ACHN (cell line): Measurements from ENCODE around the gene CLEC12A.
"Not testable (repeated sequence)": the region's sequence is repeated elsewhere in the genome, so short reads cannot be mapped to it uniquely, and the experiment has no call there.

Source experiments
- DNase-seq: peaks from one replicate; pipeline ENCODE4 v3.0.0-alpha.2; 2015
- in situ Hi-C: cut with HindIII; loops from 2 replicates; pipeline ENCODE4 v1.10.0; 2017; ENCODE audit warnings: low sequenced_read_pairs, low pct_ligation_motif_present, low pct_unique_long_range_greater_than_20kb

The CLEC12A gene

DNA sequence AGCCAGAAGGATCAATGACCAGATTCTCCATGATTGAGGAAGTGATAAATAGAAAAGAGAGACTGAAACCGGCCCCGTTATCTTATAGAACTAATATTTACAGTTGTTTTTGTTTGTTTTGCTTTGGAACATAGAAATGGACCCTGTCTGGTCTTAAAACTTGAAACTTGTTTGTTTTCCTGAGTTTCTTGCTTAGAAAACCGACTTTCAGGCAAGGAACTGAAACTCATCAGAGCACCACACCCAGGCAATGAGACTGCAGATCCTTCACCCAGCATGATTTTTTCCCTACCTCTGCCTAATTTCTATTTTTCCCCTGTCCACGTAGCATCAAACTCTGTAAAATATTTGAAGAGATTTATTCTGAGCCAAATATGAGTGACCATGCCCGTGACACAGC, 10.6 kb upstream of the CLEC12A start:
- in situ Hi-C loops, result no loop called here
- no peak for DNase-seq

DNA sequence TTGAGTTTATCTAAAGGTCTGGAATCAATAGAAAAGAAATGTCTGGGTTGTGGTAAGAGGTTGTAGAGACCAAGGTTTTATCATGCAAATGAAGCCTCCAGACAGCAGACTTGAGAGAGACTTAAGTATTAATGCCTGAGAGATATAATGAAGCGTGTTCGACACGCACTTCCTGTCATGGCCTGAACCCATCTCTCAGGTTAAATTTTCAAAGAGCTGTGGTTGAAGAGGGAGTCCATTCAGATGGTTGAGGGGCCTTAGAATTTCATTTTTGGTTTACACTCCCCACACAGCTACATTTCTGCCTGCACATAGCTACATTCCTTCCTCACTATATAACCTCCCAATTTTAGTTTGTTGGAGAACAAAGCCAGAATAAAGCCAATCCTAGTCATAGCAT, 10.1 kb upstream of the CLEC12A start:
- no peak for DNase-seq
- in situ Hi-C loops, result no loop called here

DNA sequence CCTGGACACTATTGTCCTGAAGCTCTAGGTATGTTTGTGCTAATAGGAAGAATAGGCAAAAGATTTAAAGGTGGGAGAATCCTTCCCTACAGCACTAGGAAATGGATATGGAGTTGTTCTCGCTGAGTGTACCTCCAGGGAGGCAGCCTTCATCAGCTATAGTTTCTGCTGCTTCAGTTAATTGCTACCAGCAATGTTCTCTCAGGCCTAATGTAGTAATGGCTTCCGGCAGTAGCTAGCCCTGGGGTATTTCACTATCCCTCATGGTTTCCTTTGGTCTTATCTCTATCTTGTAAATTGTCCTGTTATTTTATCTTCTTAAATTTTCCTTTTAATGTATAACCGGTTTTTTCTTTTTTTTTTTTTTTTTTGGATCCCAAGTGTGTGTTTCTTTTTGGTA, 9.3 kb upstream of the CLEC12A start:
- in situ Hi-C loops, result no loop called here
- DNase-seq, result no peak

DNA sequence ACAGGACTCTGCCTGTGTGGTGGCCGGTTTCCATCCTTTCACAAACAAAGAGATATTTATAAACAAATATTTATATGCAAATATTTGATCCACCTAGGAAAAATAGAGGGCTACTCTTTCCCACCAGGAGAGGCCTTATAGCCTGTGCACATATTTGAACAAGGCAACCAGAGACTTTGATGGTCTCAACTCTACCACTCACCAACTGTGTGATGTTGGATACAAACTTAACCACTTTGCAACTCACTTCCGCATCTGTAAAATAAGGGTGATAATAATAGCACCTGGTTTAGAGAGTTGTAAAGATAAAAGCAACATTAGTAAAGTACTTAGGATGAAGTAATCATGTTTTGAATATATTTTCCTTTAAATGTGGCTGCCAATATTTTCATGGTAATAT, 1.5 kb upstream of the CLEC12A start:
- in situ Hi-C loops, result no loop called here
- DNase-seq, result no peak

DNA sequence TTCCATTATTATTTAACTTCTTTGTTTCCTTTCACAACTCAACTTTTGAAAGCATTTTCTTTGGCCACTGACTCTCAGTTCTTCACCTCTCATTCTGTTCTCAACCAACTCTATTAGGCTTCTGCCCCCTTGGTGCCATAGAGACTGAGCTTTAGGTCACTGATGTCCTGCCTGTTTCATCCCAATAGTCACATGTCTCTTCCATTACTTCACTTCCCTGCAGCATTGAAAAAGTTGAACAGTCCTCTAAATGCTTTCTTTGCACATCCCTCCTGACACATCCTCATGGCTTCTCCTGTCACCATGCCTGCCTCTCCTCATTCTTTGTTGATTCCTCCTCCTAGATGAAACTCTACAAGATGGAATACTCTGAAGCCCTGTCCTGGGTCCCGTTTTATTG, 2.7 kb downstream of the CLEC12A start:
- no peak for DNase-seq
- in situ Hi-C loops, result no loop called here

DNA sequence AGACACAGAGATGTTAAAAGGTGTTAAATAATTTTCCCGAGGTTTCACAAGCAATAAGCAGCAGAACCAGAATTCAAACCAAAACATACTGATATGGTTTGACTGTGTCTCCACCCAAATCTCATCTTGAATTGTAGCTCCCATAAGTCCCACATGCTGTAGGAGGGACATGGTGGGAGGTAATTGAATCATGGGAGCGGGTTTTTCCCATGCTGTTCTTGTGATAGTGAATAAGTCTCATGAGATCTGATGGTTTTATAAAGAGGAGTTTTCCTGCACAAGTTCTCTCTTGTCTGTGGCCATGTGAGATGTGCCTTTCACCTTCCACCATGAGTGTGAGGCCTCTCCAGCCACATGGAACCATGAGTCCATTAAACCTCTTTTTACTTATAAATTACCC, 3.5 kb downstream of the CLEC12A start:
- in situ Hi-C loops, DNase-seq: not testable (repeated sequence)

DNA sequence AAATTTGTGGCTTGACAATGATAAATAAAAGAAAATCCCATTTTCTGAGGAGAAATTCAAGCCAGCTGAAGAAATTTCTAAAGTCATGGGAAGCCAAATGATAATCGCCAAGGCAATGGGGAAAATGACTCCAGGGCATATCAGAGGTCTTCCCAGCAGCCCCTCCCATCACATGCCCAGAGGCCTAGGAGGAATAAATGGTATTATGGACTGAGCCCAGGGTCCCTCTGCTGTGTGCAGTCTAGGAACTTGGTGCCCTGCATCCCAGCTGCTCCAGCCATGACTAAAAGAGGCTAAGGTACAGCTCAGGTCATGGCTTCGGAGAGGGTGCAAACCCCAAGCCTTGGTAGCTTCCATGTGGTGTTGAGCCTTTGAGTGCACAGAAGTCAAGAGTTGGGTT, 4.4 kb downstream of the CLEC12A start:
- in situ Hi-C loops, result no loop called here
- DNase-seq, result no peak

DNA sequence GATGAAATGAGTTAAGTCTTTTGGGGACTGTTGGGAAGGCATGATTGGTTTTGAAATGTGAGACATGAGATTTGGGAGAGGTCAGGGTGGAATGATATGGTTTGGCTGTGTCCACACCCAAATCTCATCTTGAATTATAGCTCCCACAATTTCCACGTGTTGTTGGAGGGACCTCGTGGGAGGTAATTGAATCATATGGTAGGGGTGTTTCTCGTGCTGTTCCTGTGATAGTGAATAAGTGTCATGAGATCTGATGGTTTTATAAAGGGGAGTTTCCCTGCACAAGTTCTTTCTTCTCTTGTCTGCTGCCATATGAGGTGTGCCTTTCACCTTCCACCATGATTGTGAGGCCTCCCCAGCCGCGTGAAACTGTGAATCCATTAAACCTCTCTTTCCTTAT, 5.4 kb downstream of the CLEC12A start:
- DNase-seq, in situ Hi-C loops: not testable (repeated sequence)

DNA sequence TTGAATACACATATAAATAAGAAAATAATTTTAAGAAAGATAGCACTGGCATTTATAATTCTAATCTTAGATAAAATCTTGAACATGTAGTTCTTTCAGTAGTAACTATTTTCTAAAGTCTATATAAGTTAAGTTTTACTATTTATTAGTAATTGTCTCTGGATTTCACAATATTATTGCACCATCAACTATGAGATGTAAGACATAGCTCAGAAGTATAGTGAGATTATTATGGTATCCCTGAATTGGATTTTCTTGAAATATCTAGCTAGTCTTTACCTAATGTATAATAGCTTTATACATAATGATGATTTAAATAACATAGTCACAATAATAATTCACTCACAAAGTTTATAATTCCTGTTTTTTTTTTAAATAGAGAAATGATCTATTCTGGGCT, 6.7 kb downstream of the CLEC12A start:
- DNase-seq, result no peak
- in situ Hi-C loops, result no loop called here

DNA sequence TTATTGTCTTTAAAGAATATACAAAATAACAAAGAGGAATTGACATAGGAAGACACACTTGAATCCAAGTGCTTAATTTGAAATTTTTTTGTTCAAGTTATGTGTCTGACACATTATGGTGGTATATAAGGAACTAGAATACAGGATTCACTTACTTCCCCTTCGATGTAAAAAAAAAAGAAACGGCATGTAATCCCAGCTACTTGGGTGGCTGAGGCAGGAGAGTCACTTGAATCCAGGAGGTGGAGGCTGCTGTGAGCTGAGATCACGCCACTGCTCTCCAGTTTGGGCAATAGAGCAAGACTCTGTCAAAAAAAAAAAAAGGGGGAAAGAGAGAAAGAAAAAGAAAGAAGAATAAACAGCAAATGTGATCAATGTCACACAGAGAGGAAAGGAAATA, 8.9 kb downstream of the CLEC12A start:
- no peak for DNase-seq
- in situ Hi-C loops, result no loop called here

DNA sequence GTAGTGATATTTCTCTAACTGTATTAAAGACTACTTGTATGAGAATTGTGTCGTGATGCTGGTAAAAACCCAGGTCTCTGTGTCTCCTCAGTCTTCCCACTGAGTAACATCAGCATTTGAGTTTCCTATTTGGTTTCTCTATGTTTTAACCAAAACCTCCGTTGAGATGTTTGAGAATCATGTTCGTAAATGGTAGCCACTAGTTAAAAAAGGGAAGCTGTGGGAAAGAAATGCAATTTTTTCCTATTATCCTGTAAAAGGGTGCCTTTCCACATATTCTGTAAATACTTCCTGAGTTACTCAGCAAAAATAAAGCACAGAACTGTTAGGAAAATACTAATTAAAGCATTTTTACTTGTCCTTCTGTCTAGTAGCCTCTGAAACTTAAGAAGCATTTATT, 20.7 kb downstream of the CLEC12A start:
- DNase-seq, result no peak

DNA sequence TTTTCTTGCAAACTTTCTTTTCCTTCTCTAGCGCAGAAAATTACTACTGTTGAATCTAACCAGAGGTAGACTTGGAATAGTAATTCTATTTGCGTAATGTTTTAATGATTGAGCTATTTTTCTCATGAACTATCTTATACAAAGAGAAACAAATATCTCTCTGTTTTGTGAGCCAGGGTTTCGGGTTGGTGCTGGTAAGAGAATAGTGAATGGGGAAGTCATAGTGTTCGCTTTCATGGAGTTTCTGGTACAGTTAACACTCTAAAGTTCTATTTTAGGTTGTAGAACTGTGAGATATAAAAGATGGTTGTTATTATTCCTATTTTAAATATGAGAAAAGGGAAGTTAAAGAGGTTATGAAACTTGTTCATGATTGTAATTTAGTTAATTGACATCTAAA, 21.1 kb downstream of the CLEC12A start:
- in situ Hi-C loops, result no loop called here
- DNase-seq, result no peak

More for the DNA sequence above, 20.7 kb downstream of the CLEC12A start:
- in situ Hi-C loops, result no loop called here

DNA sequence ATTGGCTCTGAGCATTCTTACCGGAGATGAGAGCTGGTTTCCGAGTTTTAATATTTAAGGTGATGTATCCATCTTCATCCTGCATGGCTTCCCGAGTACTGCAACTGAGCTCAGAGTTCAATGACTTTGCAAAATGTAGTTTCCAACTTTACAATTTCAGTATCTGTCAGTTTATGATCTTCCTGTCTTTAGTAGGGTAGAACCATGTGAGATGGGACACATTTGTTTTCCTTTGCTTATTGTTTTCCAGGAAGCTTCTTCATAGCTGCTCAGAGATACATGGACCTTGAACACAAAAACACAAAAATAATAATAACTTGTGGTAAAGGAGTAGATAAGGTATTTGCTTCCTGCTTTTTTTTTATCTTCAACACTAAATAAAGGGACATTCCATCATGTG, 27.8 kb downstream of the CLEC12A start, which contains the start of gene CLEC1B:
CLEC1B (minus strand) TSS at position 106 of the 400 bp plus-strand sequence; CDS start at position 85, 21 bp downstream.
- in situ Hi-C loops, result no loop called here
- DNase-seq, result no peak

DNA sequence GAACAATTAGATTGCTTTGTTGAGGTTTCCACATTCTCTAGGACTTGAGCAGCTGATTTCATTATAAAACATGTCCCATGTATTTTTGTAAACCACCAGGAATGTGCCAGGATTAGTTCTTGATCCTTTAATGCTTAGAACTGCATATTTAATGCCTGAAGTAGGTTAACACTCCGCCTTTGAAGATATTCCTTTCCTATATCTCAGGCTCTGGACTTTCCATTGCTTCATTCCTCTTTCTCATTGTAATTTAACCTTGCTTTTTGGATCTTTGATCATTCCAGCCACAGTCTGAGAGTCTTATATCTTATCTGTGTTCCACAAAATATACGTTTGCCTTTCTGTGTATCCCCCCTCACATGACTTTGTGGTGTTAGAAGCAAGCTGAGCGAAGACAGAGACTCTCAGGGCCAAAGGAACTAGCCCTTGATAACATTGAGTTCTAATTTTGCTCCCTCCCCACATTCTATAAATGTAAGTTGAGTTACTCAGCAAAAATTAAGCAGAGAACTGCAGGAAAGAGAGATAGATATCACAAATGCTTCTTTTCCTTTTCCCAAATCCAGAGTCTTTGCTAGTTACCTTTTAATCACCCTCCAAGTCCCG, 30.1 kb downstream of the CLEC12A start:
- in situ Hi-C loops, result no loop called here
- no peak for DNase-seq

DNA sequence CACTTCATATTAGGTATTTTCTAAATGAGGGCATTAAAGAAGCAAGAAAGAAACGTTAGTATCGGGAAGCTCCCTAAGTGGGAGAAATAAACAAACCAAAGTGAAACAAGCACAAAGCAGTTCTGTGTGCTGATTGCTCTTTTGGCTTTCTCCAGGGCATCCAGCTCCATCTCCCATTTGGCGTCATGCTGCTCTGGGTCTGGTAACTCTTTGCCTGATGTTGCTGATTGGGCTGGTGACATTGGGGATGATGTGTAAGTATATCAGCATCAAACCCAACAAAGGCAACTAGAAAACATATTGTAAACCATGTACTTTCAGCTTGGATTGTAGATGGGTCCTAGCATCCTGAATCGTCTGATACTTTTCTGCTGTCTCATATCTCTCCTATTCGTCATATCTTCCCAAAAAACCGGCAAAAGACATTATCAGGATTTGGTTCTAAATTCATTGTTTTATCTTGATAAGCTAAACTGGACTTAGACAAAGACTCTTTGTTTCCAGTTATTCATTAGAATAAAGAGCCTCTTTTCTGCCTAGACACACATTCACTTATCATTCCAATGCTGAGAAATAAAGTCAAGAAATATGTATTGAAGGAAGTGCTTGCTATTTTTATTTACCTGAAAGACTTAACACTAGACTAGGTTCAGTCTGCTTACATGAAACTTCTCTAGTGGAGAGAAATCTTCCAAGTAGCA, 41.6 kb downstream of the CLEC12A start:
- in situ Hi-C loops, result no loop called here
- no peak for DNase-seq

DNA sequence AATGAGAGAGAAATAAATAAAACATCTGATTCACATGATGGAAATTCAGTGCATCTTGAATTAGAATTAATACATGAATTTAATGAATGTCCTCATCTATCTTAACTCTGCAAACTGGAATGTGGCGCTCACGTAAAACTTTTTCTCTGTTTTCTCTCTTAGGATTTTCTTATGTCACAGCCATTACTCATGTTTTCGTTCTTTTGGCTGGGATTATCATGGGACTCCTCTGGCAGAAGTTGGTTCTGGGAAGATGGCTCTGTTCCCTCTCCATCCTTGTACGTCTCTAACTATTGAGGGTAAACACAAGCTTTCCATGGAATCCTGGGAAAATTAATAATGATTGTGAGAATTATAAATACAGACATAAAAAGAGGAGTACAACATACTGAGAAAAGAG, 44.2 kb downstream of the CLEC12A start:
- no peak for DNase-seq
- in situ Hi-C loops, result no loop called here

DNA sequence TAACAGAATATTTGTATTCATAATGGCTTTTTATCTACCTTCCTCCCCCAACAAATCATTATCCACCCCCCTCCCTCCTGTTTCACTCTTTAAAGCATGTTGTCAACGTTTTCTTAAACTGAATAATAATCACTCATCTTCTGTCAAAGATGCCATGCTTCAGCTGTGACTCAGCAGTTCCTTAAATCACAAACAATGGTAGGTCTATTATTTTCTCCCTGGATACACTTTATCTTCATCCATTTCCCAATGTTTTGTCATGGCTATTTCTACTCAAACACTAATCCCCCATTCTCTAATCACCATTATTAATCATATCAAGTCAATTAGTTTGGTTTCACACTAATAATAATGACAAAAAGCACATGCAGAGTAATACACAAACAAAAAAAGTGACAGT, 45.7 kb downstream of the CLEC12A start:
- in situ Hi-C loops, result no loop called here
- no peak for DNase-seq

DNA sequence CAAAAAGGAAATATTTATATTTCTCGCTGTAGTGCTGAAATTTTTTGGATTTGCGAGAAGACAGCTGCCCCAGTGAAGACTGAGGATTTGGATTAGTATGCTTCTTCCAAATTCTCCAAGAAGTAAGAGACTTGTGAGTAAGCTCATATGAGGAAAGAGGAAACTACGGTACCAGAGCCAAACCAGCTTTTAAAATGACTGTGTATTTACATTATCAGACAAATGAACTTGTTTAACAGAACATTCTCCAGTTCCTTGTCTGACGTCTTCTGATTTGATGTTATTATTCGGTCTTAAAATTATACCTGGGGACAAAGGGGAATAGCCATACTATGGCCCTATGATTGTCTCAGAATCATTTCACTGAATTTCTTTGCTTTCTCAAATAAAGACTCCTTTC, 47.2 kb downstream of the CLEC12A start:
- in situ Hi-C loops, result no loop called here
- no peak for DNase-seq

DNA sequence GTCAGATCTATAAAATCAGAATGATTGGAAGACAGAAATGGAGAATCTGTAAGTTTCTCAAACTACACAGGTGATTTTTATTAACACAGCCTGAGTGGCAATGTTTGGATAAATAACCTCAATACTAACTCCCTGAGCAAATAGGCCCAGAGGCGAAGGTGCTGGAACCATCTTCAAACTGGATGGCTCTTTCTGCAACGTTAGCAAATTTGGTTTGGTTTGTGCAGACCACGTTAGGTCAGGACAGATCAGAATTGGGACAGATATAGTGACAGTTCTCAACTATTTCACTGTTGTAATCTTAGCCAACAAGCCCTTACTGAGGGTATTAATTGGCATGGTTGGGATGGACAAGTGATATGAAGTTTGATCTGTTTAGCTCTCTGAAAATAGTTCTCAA, 50.1 kb downstream of the CLEC12A start:
- in situ Hi-C loops, result no loop called here
- no peak for DNase-seq

DNA sequence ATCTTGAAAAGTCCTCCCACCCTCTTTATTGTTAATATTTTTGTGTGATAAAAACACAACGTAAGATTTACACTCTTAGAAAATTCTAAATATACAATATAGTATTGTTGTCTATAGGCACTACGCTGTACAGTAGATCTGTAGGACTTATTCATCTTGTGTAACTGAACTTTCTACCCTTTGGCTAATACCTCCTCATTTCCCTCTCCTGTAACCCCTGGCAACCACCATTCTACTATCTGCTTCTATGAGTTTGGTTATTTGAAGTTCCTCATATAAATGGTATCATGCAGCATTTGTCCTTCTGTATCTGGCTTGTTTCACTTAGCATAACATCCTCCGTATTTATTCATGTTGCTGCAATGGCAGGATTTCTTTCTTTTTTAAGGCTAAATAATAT, 54.0 kb downstream of the CLEC12A start:
- in situ Hi-C loops, result no loop called here
- no peak for DNase-seq
